GM21529 (cell line): ENCODE data around the gene MPRIP.

Experiments used
- ATAC-seq: cut with Tn5 transposase; IDR thresholded peaks from one replicate; pipeline ENCODE4 v1.9.1; 2021; ENCODE audit not compliant: unreplicated experiment

MPRIP gene

DNA sequence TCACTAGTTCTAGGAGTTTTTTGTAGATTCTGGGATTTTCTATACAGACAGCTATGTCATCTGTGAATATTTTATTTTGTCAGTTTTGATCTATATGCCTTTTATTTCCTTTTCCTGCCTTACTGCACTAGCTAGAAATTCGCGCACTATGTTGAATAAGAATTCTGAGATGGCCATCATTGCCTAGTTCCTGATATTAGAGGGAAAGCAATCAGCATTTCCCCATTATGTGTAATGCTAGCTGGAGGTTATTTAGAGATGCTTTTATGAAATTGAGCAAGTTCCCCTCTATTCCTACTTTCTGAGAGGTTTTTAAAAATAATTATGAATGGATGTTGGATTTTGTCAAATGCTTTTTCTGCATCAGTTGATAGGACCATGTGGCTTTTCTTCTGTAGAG is 23.8 kb downstream of the MPRIP start:
- ATAC-seq: no peak

GRCh38 chr17:17067257-17067656 is 25.0 kb downstream of the MPRIP start:
- ATAC-seq: no peak

- ATAC-seq: no peak
Observed at GRCh38 chr17:17069849-17070248, 27.6 kb downstream of the MPRIP start.

DNA sequence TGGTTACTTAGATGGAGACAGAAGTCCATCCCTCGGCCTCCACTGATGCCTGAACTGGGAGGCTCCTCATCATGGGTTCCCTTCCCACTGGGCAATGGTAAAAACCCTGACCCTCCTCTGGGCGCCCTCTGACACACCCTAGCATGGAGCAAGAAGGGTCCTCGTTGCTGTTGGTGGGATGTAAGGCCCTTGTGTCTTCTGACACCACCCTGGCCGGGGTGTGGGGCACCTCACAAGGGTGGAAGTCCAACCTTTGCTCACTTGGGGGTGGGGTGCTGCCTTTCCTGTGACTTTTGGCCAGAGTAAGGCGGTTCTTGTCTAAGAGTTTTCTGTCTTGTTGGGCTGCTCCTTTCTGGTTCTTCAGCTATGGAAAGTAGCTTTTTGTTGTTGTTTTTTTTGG is 28.7 kb downstream of the MPRIP start:
- ATAC-seq: no peak

- ATAC-seq: no peak
Observed at GRCh38 chr17:17071531-17072360, 29.5 kb downstream of the MPRIP start.

DNA sequence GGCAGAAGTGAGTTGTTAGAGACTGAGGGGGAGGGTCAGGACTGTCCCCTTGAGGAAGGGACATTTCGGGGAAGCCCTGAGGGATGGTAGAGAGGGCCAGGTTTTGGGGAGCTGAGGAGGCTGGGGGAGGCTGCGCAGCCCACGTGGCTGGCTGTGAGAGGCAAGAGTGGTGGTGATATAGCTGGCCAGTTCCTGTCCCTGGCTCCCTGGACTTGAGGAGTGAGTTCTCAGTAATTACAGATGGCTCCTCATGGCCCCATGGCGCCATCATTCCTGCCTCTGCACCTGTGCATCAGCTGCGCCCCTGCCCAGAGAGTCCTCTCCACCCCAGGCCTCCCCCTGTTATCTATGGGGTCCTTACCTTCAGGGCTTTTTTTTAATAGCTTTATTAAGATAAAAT is 30.3 kb downstream of the MPRIP start:
- ATAC-seq: no peak

- ATAC-seq: no peak
Observed at GRCh38 chr17:17073030-17073564, 30.8 kb downstream of the MPRIP start.

DNA sequence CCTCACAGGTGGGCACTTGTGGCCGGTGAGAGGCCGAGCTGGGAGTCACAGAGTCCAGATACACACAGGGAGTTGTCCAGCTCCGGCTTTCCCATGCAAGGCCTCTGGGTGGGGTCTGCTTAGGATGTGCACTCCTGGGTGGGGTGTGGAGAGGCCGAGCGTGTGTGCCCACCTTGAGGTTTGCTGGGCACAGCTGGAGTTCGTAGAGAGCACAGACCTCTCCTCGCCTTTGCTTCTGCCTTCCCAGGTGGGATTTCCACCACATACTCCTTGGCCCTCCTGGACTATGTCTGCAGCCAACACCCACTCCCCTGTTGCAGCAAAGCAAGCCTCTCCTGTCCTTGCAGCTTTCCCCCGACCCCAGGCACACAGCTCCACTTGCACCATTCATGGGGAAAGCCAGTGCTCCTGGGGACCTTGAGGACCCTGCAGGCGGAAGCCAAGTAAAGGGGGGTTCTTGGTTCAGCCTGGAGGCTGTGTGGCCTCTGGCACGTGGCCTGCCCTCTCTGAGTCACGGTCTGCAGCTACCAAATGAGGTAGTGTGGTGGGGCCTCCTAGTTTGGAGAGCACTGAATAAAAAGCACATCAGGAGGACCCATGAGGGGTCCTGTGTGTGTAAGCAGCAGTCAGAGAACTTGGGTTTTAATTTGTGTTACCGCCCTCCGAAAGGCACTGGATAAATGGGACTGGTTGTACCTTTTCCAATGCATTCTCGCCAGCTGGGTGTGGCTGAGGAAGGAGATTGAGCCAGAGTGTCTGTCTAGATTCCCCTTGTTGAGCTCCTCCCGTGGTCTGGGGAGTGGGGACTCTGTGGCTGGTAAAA is 31.5 kb downstream of the MPRIP start:
- ATAC-seq: no peak

DNA sequence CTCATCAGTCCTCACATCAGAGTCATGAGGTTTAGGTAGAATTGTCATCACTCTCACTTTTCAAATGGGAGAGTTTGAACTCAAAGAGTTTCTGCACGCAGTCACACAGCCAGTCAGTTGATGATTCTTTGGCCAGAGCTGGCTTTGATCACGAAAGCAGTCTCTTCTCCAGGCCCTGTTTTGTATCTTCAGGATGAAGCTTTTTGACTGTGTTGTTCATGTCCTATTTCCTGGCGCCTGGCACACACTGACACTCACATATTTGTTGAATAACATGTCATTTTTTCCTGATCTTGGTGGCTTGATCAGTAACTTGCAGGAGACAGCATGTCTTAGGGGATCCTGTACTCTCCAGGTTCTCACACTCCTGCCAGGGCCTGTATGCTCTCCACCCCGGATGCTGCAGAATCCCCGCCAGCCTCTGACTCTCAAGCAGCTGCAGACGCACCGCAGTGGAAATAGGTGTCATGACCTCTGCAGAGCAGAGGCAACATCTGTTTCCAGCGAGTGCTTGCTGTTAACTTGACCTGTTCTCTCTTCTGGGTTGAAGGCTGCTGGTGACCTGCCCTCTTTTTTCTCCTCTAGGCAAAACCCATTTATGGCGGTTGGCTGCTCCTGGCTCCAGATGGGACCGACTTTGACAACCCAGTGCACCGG is 33.0 kb downstream of the MPRIP start:
- no peak for ATAC-seq

GRCh38 chr17:17076066-17076465 is 33.8 kb downstream of the MPRIP start:
- no peak for ATAC-seq

DNA sequence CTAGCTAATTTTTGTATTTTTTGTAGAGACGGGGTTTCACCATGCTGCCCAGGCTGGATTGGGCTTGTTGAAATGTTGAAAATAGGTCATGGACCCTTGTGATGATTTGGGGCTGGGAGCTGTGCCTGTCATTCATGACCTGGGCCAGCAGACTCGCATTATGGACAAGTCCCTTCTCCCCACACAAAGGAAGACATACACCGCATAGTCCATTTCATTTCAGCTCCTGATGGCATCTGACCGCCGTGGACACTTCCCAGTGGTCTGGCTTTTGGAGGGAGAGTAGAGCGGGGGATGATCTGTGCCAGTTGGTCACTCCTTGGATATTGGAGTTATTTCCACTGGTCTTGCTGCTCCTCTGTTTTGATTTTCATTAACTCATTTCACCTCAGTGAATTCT is 34.8 kb downstream of the MPRIP start:
- no peak for ATAC-seq

DNA sequence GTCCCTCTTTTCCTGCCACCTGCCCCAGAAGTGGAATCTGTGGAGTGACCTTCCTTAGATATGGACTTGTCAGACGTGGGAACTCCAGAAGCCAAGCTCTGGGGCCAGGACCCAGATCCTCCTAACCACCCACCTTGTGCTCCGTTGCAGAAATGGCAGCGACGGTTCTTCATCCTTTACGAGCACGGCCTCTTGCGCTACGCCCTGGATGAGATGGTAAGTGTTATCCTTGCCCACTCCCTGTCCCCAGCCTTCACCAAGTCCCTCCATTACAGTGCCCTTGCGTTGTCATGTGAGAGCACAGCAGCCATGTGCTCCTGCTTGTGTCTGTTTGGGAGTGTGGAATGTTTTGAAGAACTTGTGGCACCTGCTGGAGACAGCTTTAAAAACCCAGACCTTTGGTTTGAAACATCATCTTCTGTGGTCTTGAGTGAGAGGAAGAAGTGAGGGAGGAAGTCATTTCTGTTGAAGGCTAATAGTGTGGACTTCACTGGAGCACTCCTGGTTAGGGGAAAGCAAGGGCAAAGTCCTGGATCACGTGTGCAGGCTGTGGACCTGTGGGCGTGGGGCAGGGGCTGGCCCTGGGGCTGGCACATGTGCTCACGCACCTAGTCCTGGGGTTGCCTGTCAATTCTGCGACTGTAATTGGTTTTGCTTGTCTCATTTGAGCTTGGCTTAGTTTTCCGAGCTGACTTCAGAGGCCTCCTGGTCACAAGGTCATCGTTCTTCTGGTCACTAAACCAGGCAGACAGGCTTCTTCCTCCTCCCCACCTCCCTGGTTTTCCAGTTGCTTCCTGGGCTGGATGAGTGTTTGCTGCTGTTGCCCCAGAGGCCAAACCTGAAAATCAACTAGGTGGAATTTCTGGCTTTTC is 35.8 kb downstream of the MPRIP start:
- no peak for ATAC-seq

GRCh38 chr17:17078832-17079231 is 36.6 kb downstream of the MPRIP start:
- ATAC-seq: no peak

GRCh38 chr17:17079336-17079735 is 37.1 kb downstream of the MPRIP start:
- no peak for ATAC-seq

DNA sequence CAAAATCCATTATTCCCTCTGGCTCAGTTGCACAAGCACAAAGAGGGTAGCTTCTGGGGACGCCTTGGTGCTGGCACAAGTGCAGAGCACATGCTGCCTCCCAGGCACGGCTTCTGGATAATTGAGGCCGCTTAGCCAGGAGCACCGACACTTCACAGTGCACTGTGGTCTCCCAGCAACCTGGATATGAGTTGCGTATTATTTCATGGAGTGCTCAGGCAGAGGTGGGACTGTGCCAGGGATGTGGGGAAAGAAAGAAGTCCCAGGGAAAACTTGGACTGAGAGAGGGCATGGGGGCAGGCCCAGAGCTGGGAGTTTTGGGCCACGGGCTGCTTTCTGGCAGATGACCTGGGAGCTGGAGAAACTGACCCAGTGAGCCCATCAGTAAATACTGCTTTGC is 37.5 kb downstream of the MPRIP start:
- no peak for ATAC-seq

DNA sequence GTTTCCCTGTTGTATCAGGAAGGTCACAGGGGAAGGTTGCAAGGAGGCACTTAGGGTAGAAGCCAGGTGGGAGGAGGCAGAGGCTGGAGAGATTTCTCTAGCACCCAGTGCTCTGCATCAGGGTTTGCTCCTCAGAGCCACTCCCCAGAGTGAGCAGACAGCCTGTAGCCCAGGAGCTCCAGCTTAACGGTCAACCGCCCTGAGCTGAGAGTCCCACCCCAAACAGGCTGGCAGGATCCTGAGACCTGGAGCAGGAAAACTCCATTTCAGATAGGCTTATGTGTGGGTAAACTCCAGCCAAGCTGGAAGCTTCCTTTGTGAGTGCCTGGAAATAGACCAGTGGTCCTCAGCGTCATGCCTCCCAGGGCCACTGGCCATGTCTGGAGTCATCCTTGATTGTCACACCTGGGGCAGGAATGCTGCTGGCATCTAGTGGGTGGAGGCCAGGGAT is 37.9 kb downstream of the MPRIP start:
- ATAC-seq: no peak

DNA sequence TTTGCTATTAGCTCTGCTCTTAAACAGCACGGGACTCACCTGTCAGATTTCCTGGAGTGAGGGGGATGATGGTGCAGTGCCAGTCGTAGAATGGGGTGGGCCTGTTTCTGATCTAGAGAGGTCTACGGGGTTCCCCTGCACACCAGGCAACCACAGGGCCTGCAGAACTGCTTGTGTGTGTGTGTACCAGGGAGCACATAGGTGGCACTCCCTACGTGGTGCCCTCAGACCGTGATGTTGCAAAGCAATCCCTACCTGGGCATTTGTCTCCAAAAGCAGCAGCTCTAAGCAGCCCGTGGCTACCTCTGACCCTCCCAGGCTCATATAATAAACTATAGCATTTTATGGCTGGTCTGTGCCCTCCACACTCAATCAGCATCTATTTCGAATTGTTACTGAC is 38.5 kb downstream of the MPRIP start:
- ATAC-seq: no peak

GRCh38 chr17:17081304-17081940 is 39.2 kb downstream of the MPRIP start:
- ATAC-seq: no peak

- no peak for ATAC-seq
Observed at GRCh38 chr17:17082878-17083277, 40.6 kb downstream of the MPRIP start.

GRCh38 chr17:17084317-17084835 is 42.1 kb downstream of the MPRIP start:
- ATAC-seq: no peak
